ENCODE results near the gene HDGFL2.

The HDGFL2 gene

GRCh38 chr19:4439243-4439642 is 32.9 kb upstream of the HDGFL2 start:
- Mint-ChIP-seq H3K4me3 (no peak overlapping the region), H3K27ac (peak overlapping the region; percentile 33), H3K36me3 (peaks cover 27% of the 10 kb centered on the region), H3K9me3 (no peaks in the 10 kb centered on the region), H3K4me1 (peaks cover 2% of the 10 kb centered on the region), H3K27me3 (no peaks in the 10 kb centered on the region)
- DNase-seq, result no peak
- CTCF ChIA-PET, result no interaction called here

GRCh38 chr19:4441994-4442818 is 29.9 kb upstream of the HDGFL2 start:
- no peak overlapping the region for H3K4me3 Mint-ChIP-seq
- CTCF ChIA-PET, result no interaction called here
- H3K27ac Mint-ChIP-seq, result peak overlapping the region; percentile 87
- H3K4me1 Mint-ChIP-seq, result peaks cover 2% of the 10 kb centered on the region
- H3K9me3 Mint-ChIP-seq, result no peaks in the 10 kb centered on the region
- H3K36me3 Mint-ChIP-seq, result peaks cover 27% of the 10 kb centered on the region
- H3K27me3 Mint-ChIP-seq, result no peaks in the 10 kb centered on the region
- no peak for DNase-seq

- H3K36me3 Mint-ChIP-seq, result peaks cover 26% of the 10 kb centered on the region
- no peak overlapping the region for H3K27ac Mint-ChIP-seq
- no peak for DNase-seq
- H3K4me3 Mint-ChIP-seq, result no peak overlapping the region
- H3K27me3 Mint-ChIP-seq, result no peaks in the 10 kb centered on the region
- CTCF ChIA-PET, result no interaction called here
- no peaks in the 10 kb centered on the region for H3K9me3 Mint-ChIP-seq
- peaks cover 2% of the 10 kb centered on the region for H3K4me1 Mint-ChIP-seq
Observed at GRCh38 chr19:4442819-4443146, 29.3 kb upstream of the HDGFL2 start.

GRCh38 chr19:4443188-4443587 is 28.9 kb upstream of the HDGFL2 start:
- peaks cover 2% of the 10 kb centered on the region for H3K4me1 Mint-ChIP-seq
- no peak overlapping the region for H3K4me3 Mint-ChIP-seq
- no peaks in the 10 kb centered on the region for H3K9me3 Mint-ChIP-seq
- DNase-seq, result no peak
- peaks cover 23% of the 10 kb centered on the region for H3K36me3 Mint-ChIP-seq
- CTCF ChIA-PET, result no interaction called here
- H3K27ac Mint-ChIP-seq, result no peak overlapping the region
- H3K27me3 Mint-ChIP-seq, result no peaks in the 10 kb centered on the region

- Mint-ChIP-seq H3K27me3 (no peaks in the 10 kb centered on the region), H3K9me3 (no peaks in the 10 kb centered on the region), H3K27ac (no peak overlapping the region), H3K36me3 (peaks cover 27% of the 10 kb centered on the region), H3K4me3 (no peak overlapping the region), H3K4me1 (peaks cover 2% of the 10 kb centered on the region)
- no peak for DNase-seq
- CTCF ChIA-PET, result interaction anchor here (0.7 to 1.0 kb wide), 2 partner anchors 30 to 35 kb away, joined by 3 read pairs; no protein-coding TSS in a partner anchor
Observed at GRCh38 chr19:4443966-4444764, 27.9 kb upstream of the HDGFL2 start.

- DNase-seq, result no peak
- H3K36me3 Mint-ChIP-seq, result peaks cover 23% of the 10 kb centered on the region
- CTCF ChIA-PET, result interaction anchor here (1.0 kb wide), 1 partner anchor 36 kb away, joined by 3 read pairs; no protein-coding TSS in a partner anchor
Observed at GRCh38 chr19:4444765-4445741, 27.0 kb upstream of the HDGFL2 start.

GRCh38 chr19:4445963-4446703 is 26.0 kb upstream of the HDGFL2 start:
- no peaks in the 10 kb centered on the region for H3K27me3 Mint-ChIP-seq
- no peak for DNase-seq
- peaks cover 27% of the 10 kb centered on the region for H3K36me3 Mint-ChIP-seq
- peaks cover 2% of the 10 kb centered on the region for H3K4me1 Mint-ChIP-seq
- H3K4me3 Mint-ChIP-seq, result no peak overlapping the region
- CTCF ChIA-PET, result no interaction called here
- H3K9me3 Mint-ChIP-seq, result no peaks in the 10 kb centered on the region
- H3K27ac Mint-ChIP-seq, result no peak overlapping the region

More at GRCh38 chr19:4444765-4445741, 27.0 kb upstream of the HDGFL2 start:
- Mint-ChIP-seq H3K9me3 (no peaks in the 10 kb centered on the region), H3K4me1 (peaks cover 2% of the 10 kb centered on the region), H3K27me3 (no peaks in the 10 kb centered on the region), H3K27ac (no peak overlapping the region), H3K4me3 (no peak overlapping the region)

GRCh38 chr19:4446704-4447200 is 25.3 kb upstream of the HDGFL2 start:
- Mint-ChIP-seq H3K27me3 (no peaks in the 10 kb centered on the region), H3K4me1 (peaks cover 2% of the 10 kb centered on the region), H3K9me3 (no peaks in the 10 kb centered on the region), H3K27ac (no peak overlapping the region), H3K36me3 (peaks cover 27% of the 10 kb centered on the region), H3K4me3 (no peak overlapping the region)
- DNase-seq, result no peak
- CTCF ChIA-PET, result interaction anchor here (0.5 kb wide), 1 partner anchor 328 kb away, joined by 3 read pairs; no protein-coding TSS in a partner anchor

GRCh38 chr19:4447327-4448146 is 24.6 kb upstream of the HDGFL2 start:
- CTCF ChIA-PET, result interaction anchor here (0.5 kb wide), 1 partner anchor 327 kb away, joined by 3 read pairs; no protein-coding TSS in a partner anchor
- H3K4me1 Mint-ChIP-seq, result no peaks in the 10 kb centered on the region
- DNase-seq, result no peak
- no peak overlapping the region for H3K27ac Mint-ChIP-seq
- H3K27me3 Mint-ChIP-seq, result no peaks in the 10 kb centered on the region
- H3K4me3 Mint-ChIP-seq, result no peak overlapping the region
- H3K9me3 Mint-ChIP-seq, result no peaks in the 10 kb centered on the region
- peaks cover 23% of the 10 kb centered on the region for H3K36me3 Mint-ChIP-seq

GRCh38 chr19:4448147-4448985 is 23.7 kb upstream of the HDGFL2 start:
- Mint-ChIP-seq H3K4me1 (no peaks in the 10 kb centered on the region), H3K27ac (no peak overlapping the region), H3K36me3 (peaks cover 23% of the 10 kb centered on the region), H3K4me3 (no peak overlapping the region), H3K9me3 (no peaks in the 10 kb centered on the region), H3K27me3 (no peaks in the 10 kb centered on the region)
- DNase-seq, result no peak
- CTCF ChIA-PET, result no interaction called here

GRCh38 chr19:4449022-4449638 is 23.0 kb upstream of the HDGFL2 start:
- no peak for DNase-seq
- Mint-ChIP-seq H3K9me3 (no peaks in the 10 kb centered on the region), H3K4me1 (no peaks in the 10 kb centered on the region), H3K27ac (no peak overlapping the region), H3K27me3 (no peaks in the 10 kb centered on the region), H3K4me3 (no peak overlapping the region), H3K36me3 (peaks cover 23% of the 10 kb centered on the region)
- CTCF ChIA-PET, result no interaction called here

GRCh38 chr19:4449639-4450028 is 22.5 kb upstream of the HDGFL2 start:
- no peaks in the 10 kb centered on the region for H3K4me1 Mint-ChIP-seq
- peaks cover 20% of the 10 kb centered on the region for H3K36me3 Mint-ChIP-seq
- H3K27me3 Mint-ChIP-seq, result no peaks in the 10 kb centered on the region
- CTCF ChIA-PET, result no interaction called here
- no peak overlapping the region for H3K4me3 Mint-ChIP-seq
- peak overlapping the region; percentile 12 for H3K27ac Mint-ChIP-seq
- H3K9me3 Mint-ChIP-seq, result no peaks in the 10 kb centered on the region
- DNase-seq, result no peak
